Tongue (tissue), 2 donors: Measurements from ENCODE around the gene GLI1. TPM values are rescaled to one million over a fixed set of nuclear protein-coding genes. Genes with fewer than 3 reads are reported as not detected.
"Not testable (repeated sequence)": the region's sequence is repeated elsewhere in the genome, so short reads cannot be mapped to it uniquely, and the experiment has no call there.

Source experiments
- DNase-seq: peaks from one replicate; pipeline ENCODE4 v3.0.0-alpha.2; 2015
- total RNA-seq: library from RNA; depleted of rRNA; stranded (reverse); fragments of >200 nt; gene quantifications from one replicate; pipeline ENCODE4 v1.2.3, GENCODE V29; 2014

GLI1 gene
- total RNA-seq, 1 donor from 2014 or later = 5.6 TPM

- DNase-seq = no peak
These were observed 38.5 kb downstream of the GLI1 start for GRCh38 chr12:57498132-57498502.

- no peak for DNase-seq
These were observed 39.0 kb downstream of the GLI1 start for GRCh38 chr12:57498571-57498970.

- DNase-seq = no peak
These were observed 40.6 kb downstream of the GLI1 start for GRCh38 chr12:57500213-57500612.

- DNase-seq = not testable (repeated sequence)
These were observed 42.9 kb downstream of the GLI1 start for GRCh38 chr12:57502311-57502969.

GRCh38 chr12:57506541-57506940 is 47.0 kb downstream of the GLI1 start:
- DNase-seq = not testable (repeated sequence)

GRCh38 chr12:57507796-57508195 is 48.2 kb downstream of the GLI1 start:
- DNase-seq = not testable (repeated sequence)

- DNase-seq = no peak
These were observed 51.6 kb downstream of the GLI1 start for GRCh38 chr12:57511161-57511560.

- DNase-seq = no peak
These were observed 52.2 kb downstream of the GLI1 start for GRCh38 chr12:57511588-57512325.

GRCh38 chr12:57512665-57513064 is 53.1 kb downstream of the GLI1 start:
- DNase-seq = no peak

- no peak for DNase-seq
These were observed 53.7 kb downstream of the GLI1 start for GRCh38 chr12:57513266-57513665.

- not testable (repeated sequence) for DNase-seq
These were observed 54.1 kb downstream of the GLI1 start for GRCh38 chr12:57513677-57514076.

GRCh38 chr12:57514246-57514645 is 54.7 kb downstream of the GLI1 start:
- DNase-seq = not testable (repeated sequence)

- no peak for DNase-seq
These were observed 55.3 kb downstream of the GLI1 start for GRCh38 chr12:57514720-57515407.

GRCh38 chr12:57515408-57515933 is 55.9 kb downstream of the GLI1 start:
- DNase-seq = no peak

GRCh38 chr12:57515934-57516541 is 56.5 kb downstream of the GLI1 start:
- DNase-seq = no peak

GRCh38 chr12:57516617-57517153 is 57.1 kb downstream of the GLI1 start:
- DNase-seq = no peak

- no peak for DNase-seq
These were observed 57.6 kb downstream of the GLI1 start for GRCh38 chr12:57517187-57517586.

- not testable (repeated sequence) for DNase-seq
These were observed 58.1 kb downstream of the GLI1 start for GRCh38 chr12:57517718-57518117.

GRCh38 chr12:57518176-57518919 is 58.8 kb downstream of the GLI1 start:
- peak; percentile 26 for DNase-seq

- DNase-seq = no peak
These were observed 59.6 kb downstream of the GLI1 start for GRCh38 chr12:57518920-57519795.

- DNase-seq = no peak
These were observed 60.1 kb downstream of the GLI1 start for GRCh38 chr12:57519796-57520052.
